ENCODE measurements around the gene INSIG1.

INSIG1 gene

DNA sequence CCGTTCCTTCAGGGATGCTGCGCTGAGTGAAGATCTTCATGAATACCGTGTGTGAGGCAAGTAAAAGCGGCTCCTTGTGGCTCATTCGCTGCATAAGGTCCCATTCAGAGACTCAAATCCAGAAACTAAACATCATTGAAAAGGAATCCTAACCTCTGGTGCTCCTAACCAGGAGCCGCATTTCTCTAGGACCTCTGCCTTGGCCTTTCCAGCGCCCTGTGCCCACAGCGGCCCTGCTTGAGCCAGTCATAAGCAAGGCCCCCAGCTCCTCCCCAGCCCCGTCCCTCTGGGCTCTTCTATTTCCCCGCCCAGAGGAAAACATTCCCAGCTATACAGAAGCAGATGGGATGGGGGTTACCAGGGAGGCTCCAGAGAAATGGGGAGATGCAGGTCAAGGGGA is 42.6 kb upstream of the INSIG1 start:
- DNase-seq (ENCODE audit: extremely low spot score) = no peak
- TF ChIP-seq FOXK2 (IDR thresholded peaks at IDR 0.05) (no peak), NFRKB (IDR thresholded peaks at IDR 0.05) (no peak), BHLHE40 (IDR thresholded peaks at IDR 0.05; ENCODE audit: borderline replicate concordance) (no peak), L3MBTL2 (conservative IDR thresholded peaks at IDR 0.05) (no peak), TARDBP (IDR thresholded peaks at IDR 0.05) (no peak), SUZ12 (IDR thresholded peaks at IDR 0.05) (no peak), ARNT (IDR thresholded peaks at IDR 0.05) (no peak), ELF4 (IDR thresholded peaks at IDR 0.05) (no peak), CTBP1 (IDR thresholded peaks at IDR 0.05; ENCODE audit: borderline replicate concordance) (no peak), HDGF (IDR thresholded peaks at IDR 0.05; ENCODE audit: borderline replicate concordance) (no peak), LEF1 (IDR thresholded peaks at IDR 0.05; ENCODE audit: borderline replicate concordance) (no peak), FOXM1 (IDR thresholded peaks at IDR 0.05; ENCODE audit: borderline replicate concordance) (no peak), SP1 (IDR thresholded peaks at IDR 0.05) (no peak), ZNF384 (IDR thresholded peaks at IDR 0.05) (no peak), FOXA1 (IDR thresholded peaks at IDR 0.05) (no peak)
- TF ChIP-seq, protein P1, sequence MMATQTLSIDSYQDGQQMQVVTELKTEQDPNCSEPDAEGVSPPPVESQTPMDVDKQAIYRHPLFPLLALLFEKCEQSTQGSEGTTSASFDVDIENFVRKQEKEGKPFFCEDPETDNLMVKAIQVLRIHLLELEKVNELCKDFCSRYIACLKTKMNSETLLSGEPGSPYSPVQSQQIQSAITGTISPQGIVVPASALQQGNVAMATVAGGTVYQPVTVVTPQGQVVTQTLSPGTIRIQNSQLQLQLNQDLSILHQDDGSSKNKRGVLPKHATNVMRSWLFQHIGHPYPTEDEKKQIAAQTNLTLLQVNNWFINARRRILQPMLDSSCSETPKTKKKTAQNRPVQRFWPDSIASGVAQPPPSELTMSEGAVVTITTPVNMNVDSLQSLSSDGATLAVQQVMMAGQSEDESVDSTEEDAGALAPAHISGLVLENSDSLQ (IDR thresholded peaks at IDR 0.05) = no peak
- CTCF ChIA-PET = no interaction called here
- POLR2A ChIA-PET = no interaction called here

DNA sequence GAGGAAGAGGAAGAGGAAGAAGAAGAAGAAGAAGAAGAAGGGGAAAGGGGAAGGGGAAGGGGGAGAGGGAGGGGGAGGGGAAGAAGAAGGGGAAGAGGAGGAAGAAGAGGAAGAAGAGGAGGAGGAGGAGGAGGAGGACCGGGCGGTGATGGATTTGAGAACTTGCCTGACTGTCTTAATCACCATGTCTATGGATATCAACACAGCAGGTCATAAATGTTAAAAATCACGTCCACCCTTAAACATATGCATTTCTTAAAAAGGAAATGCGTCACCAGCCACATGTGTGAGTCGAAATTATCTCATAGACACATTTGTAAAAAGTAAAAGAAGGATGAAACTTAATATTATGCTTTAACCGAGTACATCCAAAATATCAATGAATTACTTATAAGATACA is 42.1 kb upstream of the INSIG1 start:
- CTCF ChIA-PET = no interaction called here
- no peak for TF ChIP-seq NFRKB (IDR thresholded peaks at IDR 0.05)
- TF ChIP-seq L3MBTL2 (conservative IDR thresholded peaks at IDR 0.05) = no peak
- TF ChIP-seq FOXA1 (IDR thresholded peaks at IDR 0.05) = no peak
- TF ChIP-seq CTBP1 (IDR thresholded peaks at IDR 0.05; ENCODE audit: borderline replicate concordance) = no peak
- TF ChIP-seq TARDBP (IDR thresholded peaks at IDR 0.05) = no peak
- no peak for TF ChIP-seq SUZ12 (IDR thresholded peaks at IDR 0.05)
- no peak for TF ChIP-seq LEF1 (IDR thresholded peaks at IDR 0.05; ENCODE audit: borderline replicate concordance)
- TF ChIP-seq SP1 (IDR thresholded peaks at IDR 0.05) = no peak
- no peak for DNase-seq (ENCODE audit: extremely low spot score)
- POLR2A ChIA-PET = interaction anchor here (0.7 kb wide), 1 partner anchor 313 kb away, joined by 3 read pairs; no protein-coding TSS in a partner anchor

DNA sequence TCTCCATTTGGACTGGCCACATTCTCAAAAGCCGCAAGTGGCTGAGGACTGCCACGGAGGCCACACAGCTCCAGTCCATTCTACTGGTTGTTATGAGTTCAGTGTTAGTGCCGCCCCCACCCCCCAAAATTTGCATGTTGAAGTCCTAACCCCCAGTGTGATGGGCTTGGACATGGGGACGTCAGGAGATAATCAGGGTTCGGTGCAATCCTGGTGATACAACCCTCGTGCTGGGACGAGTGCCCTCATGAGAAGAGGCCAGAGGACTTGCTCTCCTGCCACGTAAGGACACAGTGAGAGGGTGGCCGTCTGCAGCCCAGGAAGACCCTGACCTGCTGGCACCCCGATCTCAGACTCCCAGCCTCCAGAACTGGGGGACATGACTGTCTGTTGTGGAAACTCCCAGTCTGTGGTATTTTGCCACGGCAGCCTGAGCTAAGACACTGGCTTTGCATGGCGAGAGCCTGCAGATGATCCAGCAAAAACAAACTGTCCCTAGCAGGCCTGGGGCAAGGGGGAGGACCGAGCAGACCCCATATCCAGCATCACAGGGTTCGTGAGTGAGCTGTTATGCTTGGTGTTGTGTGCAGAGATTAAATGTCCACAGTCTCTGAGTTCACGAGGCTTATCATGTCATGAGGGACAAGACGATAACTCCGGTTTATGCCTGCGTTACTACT is 41.5 kb upstream of the INSIG1 start:
- TF ChIP-seq SUZ12 (IDR thresholded peaks at IDR 0.05) = no peak
- no peak for TF ChIP-seq FOXM1 (IDR thresholded peaks at IDR 0.05; ENCODE audit: borderline replicate concordance)
- TF ChIP-seq CTBP1 (IDR thresholded peaks at IDR 0.05; ENCODE audit: borderline replicate concordance) = no peak
- TF ChIP-seq, protein P1 (IDR thresholded peaks at IDR 0.05) = no peak
- no peak for TF ChIP-seq FOXA1 (IDR thresholded peaks at IDR 0.05)
- no peak for TF ChIP-seq BHLHE40 (IDR thresholded peaks at IDR 0.05; ENCODE audit: borderline replicate concordance)
- no peak for TF ChIP-seq L3MBTL2 (conservative IDR thresholded peaks at IDR 0.05)
- no peak for TF ChIP-seq LEF1 (IDR thresholded peaks at IDR 0.05; ENCODE audit: borderline replicate concordance)
- TF ChIP-seq ELF4 (IDR thresholded peaks at IDR 0.05) = no peak
- TF ChIP-seq ARNT (IDR thresholded peaks at IDR 0.05) = no peak
- no peak for TF ChIP-seq TARDBP (IDR thresholded peaks at IDR 0.05)
- no peak for TF ChIP-seq NFRKB (IDR thresholded peaks at IDR 0.05)
- TF ChIP-seq SP1 (IDR thresholded peaks at IDR 0.05) = no peak
- TF ChIP-seq ZNF384 (IDR thresholded peaks at IDR 0.05) = no peak
- TF ChIP-seq FOXK2 (IDR thresholded peaks at IDR 0.05) = no peak
- TF ChIP-seq HDGF (IDR thresholded peaks at IDR 0.05; ENCODE audit: borderline replicate concordance) = no peak
- CTCF ChIA-PET = no interaction called here
- POLR2A ChIA-PET = interaction anchor here (0.7 kb wide), 1 partner anchor 313 kb away, joined by 3 read pairs; no protein-coding TSS in a partner anchor
- DNase-seq (ENCODE audit: extremely low spot score) = no peak

DNA sequence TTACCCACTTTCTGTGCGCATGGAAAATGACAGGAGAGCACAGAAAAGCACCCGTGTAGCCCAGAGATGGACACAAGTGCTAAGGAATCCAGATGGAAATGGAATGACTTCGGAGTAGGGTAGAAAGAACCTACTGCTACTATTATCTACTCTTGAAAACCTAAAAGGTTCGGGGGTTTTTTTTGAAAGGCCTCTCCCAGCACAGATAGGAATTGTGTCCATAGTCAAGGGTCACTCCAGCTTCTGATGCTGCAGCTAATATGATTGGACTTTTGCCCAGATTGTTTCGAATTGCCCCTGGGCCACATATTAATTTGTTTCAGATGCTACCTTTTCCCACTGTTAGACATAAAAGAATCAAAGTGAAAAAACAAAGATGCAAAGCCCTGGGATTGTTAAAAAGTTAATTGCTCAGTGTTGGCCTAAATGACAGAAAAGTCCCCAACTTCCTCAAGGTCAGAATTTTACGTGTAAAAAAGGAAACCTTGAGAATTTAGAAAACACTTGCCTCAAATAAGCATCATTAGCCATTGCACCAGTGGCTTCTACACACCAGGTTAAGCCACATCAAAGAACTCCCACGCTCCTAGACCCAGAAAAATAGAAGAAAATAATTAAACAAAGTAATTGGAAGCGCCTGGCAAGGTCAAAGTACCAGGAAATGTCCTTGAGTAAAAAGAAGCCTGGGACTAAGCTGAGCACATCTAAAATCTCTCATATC is 40.8 kb upstream of the INSIG1 start:
- TF ChIP-seq TARDBP (IDR thresholded peaks at IDR 0.05) (no peak), FOXM1 (IDR thresholded peaks at IDR 0.05; ENCODE audit: borderline replicate concordance) (no peak), ZNF384 (IDR thresholded peaks at IDR 0.05) (no peak), FOXA1 (IDR thresholded peaks at IDR 0.05) (no peak), NFRKB (IDR thresholded peaks at IDR 0.05) (no peak), ELF4 (IDR thresholded peaks at IDR 0.05) (no peak), FOXK2 (IDR thresholded peaks at IDR 0.05) (no peak), ARNT (IDR thresholded peaks at IDR 0.05) (no peak), L3MBTL2 (conservative IDR thresholded peaks at IDR 0.05) (no peak), CTBP1 (IDR thresholded peaks at IDR 0.05; ENCODE audit: borderline replicate concordance) (no peak), SUZ12 (IDR thresholded peaks at IDR 0.05) (no peak), HDGF (IDR thresholded peaks at IDR 0.05; ENCODE audit: borderline replicate concordance) (no peak), BHLHE40 (IDR thresholded peaks at IDR 0.05; ENCODE audit: borderline replicate concordance) (no peak), SP1 (IDR thresholded peaks at IDR 0.05) (no peak), LEF1 (IDR thresholded peaks at IDR 0.05; ENCODE audit: borderline replicate concordance) (no peak)
- TF ChIP-seq, protein P1 (IDR thresholded peaks at IDR 0.05) = no peak
- no peak for DNase-seq (ENCODE audit: extremely low spot score)
- ChIA-PET CTCF (no interaction called here), POLR2A (no interaction called here)

DNA sequence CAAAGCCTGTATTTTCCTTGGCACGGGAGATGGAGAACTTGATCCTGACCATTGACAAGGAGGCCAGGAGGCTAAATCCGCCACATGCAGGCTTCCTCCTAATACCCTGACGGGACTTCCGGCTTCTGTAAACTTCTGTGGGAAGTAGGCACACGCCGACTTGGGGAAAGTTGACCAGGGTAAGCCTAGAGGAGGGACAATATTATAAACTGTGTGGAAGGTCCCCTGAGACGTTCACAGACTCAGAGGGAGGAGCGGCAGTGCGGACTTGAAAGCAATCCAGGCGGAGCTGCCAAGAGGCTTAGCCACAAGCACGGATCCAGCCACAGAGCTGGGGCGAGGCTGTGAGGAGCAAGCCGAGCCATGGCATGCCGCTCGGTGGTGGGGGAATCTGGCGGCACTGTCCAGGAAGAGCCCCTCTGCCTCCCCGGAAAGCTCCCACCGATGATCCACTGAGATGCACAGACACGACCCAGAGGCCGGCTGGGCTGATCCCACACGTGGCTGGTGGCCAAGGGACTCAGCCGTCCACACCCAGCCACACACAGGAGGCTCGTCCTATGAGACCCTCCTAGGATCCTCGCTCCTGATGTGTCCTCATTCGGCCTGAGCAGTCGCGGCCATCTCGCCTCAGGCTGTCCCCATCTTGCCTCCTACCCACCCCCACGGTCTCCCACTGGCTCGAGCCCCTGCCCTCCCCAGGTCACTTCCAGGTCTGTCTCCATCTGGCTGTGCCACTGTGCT is 40.0 kb upstream of the INSIG1 start:
- ChIA-PET CTCF (no interaction called here), POLR2A (no interaction called here)
- no peak for DNase-seq (ENCODE audit: extremely low spot score)
- no peak for TF ChIP-seq NFRKB (IDR thresholded peaks at IDR 0.05)
- no peak for TF ChIP-seq SUZ12 (IDR thresholded peaks at IDR 0.05)
- no peak for TF ChIP-seq ARNT (IDR thresholded peaks at IDR 0.05)
- TF ChIP-seq SP1 (IDR thresholded peaks at IDR 0.05) = no peak
- TF ChIP-seq FOXK2 (IDR thresholded peaks at IDR 0.05) = no peak
- TF ChIP-seq, protein P1 (IDR thresholded peaks at IDR 0.05) = no peak
- no peak for TF ChIP-seq FOXA1 (IDR thresholded peaks at IDR 0.05)
- TF ChIP-seq LEF1 (IDR thresholded peaks at IDR 0.05; ENCODE audit: borderline replicate concordance) = no peak
- no peak for TF ChIP-seq ZNF384 (IDR thresholded peaks at IDR 0.05)
- TF ChIP-seq BHLHE40 (IDR thresholded peaks at IDR 0.05; ENCODE audit: borderline replicate concordance) = no peak
- no peak for TF ChIP-seq ELF4 (IDR thresholded peaks at IDR 0.05)
- no peak for TF ChIP-seq L3MBTL2 (conservative IDR thresholded peaks at IDR 0.05)
- TF ChIP-seq FOXM1 (IDR thresholded peaks at IDR 0.05; ENCODE audit: borderline replicate concordance) = no peak
- no peak for TF ChIP-seq TARDBP (IDR thresholded peaks at IDR 0.05)
- no peak for TF ChIP-seq CTBP1 (IDR thresholded peaks at IDR 0.05; ENCODE audit: borderline replicate concordance)
- no peak for TF ChIP-seq HDGF (IDR thresholded peaks at IDR 0.05; ENCODE audit: borderline replicate concordance)

Measured in HEK293T (cell line).